Activated CD8-positive, alpha-beta T cell treated with anti-CD3 and anti-CD28 coated beads, Interleukin-2, amount 10 ng/mL, durations not matched to agents 7 days and 5 days (primary cell): ENCODE data around the gene TSEN34. TPM values are rescaled to one million over a fixed set of nuclear protein-coding genes. Genes with fewer than 3 reads are reported as not detected.
"Not testable (repeated sequence)": the region's sequence is repeated elsewhere in the genome, so short reads cannot be mapped to it uniquely, and the experiment has no call there.

ENCODE experiments used
- ATAC-seq: fragments of 150-1000 bp; cut with Tn5 transposase; one replicate; pipeline ENCODE4 v1.10.0; 2021; ENCODE audit warnings: moderate library complexity
- CTCF ChIA-PET: fragments of 350-600 bp; sonication (Branson Sonifier 250); formaldehyde crosslinking; loops from one replicate; lab custom pipeline; 2021; ENCODE audit warnings: antibody characterized with exemption; lab: Charles Lee
- POLR2A ChIA-PET: fragments of 350-600 bp; sonication (Branson Sonifier 250); formaldehyde crosslinking; loops from one replicate; lab custom pipeline; 2021; ENCODE audit warnings: antibody characterized with exemption; lab: Charles Lee
- DNase-seq: peaks from one replicate; pipeline ENCODE4 v3.0.0-alpha.2; 2020
- H3K27ac Mint-ChIP-seq: one replicate; pipeline ENCODE4 v1.8.0; 2021; ENCODE audit warnings: mild to moderate bottlenecking, mixed read lengths
- H3K27me3 Mint-ChIP-seq: one replicate; pipeline ENCODE4 v1.8.0; 2021; ENCODE audit warnings: low read depth, mixed read lengths
- H3K36me3 Mint-ChIP-seq: one replicate; pipeline ENCODE4 v1.8.0; 2021; ENCODE audit warnings: low read depth, mixed read lengths
- H3K4me1 Mint-ChIP-seq: one replicate; pipeline ENCODE4 v1.8.0; 2021; ENCODE audit warnings: low read depth, mixed read lengths
- H3K4me3 Mint-ChIP-seq: one replicate; pipeline ENCODE4 v1.8.0; 2021; ENCODE audit warnings: mild to moderate bottlenecking, mixed read lengths
- H3K9me3 Mint-ChIP-seq: one replicate; pipeline ENCODE4 v1.8.0; 2022; ENCODE audit warnings: mixed read lengths; ENCODE audit not compliant: insufficient read depth
- total RNA-seq, 2 experiments: library from RNA; stranded (reverse); gene quantifications; one replicate each; pipeline ENCODE4 v1.2.3, GENCODE V29; 2021

Gene TSEN34
- total RNA-seq, 2 experiments from 2014 or later, result 11.2 to 11.9 TPM

- H3K4me3 Mint-ChIP-seq, H3K9me3 Mint-ChIP-seq, H3K27me3 Mint-ChIP-seq, H3K36me3 Mint-ChIP-seq, POLR2A ChIA-PET, DNase-seq, H3K27ac Mint-ChIP-seq, ATAC-seq, CTCF ChIA-PET: not testable (repeated sequence)
- peaks cover 12% of the 10 kb centered on the region for H3K4me1 Mint-ChIP-seq
Measured at GRCh38 chr19:54223937-54224281, 32.8 kb downstream of the TSEN34 start.

DNA sequence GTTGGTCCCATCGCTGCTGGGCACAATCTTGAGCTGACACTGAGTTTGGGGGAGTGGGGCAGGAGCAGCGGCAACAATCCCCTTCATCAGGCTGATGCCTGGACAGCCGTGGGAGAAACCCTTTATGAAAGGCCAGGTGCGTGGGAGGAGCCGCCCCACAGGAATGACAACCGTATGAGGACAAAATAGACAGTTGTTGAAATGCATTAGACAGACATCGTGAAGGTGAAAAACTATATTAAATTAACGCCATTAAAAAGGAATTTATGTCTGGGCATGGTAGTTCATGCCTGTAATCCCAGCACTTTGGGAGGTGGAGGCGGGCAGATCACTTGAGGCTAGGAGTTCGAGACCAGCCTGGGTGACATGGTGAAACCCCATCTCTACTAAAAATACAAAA lies 33.5 kb downstream of the TSEN34 start:
- peaks cover 12% of the 10 kb centered on the region for H3K4me1 Mint-ChIP-seq
- POLR2A ChIA-PET, H3K4me3 Mint-ChIP-seq, H3K9me3 Mint-ChIP-seq, DNase-seq, ATAC-seq, H3K27ac Mint-ChIP-seq, H3K36me3 Mint-ChIP-seq: not testable (repeated sequence)
- CTCF ChIA-PET, result interaction anchor here (1.7 kb wide), 1 partner anchor 41 kb away, joined by 5 read pairs; no protein-coding TSS in a partner anchor
- peaks cover 11% of the 10 kb centered on the region for H3K27me3 Mint-ChIP-seq

GRCh38 chr19:54229146-54229545 lies 38.0 kb downstream of the TSEN34 start:
- Mint-ChIP-seq H3K27ac (no peak overlapping the region), H3K4me3 (no peak overlapping the region), H3K27me3 (peaks cover 23% of the 10 kb centered on the region), H3K9me3 (no peaks in the 10 kb centered on the region), H3K36me3 (no peaks in the 10 kb centered on the region), H3K4me1 (peaks cover 4% of the 10 kb centered on the region)
- ATAC-seq (no peak), DNase-seq (no peak)
- ChIA-PET CTCF (interaction anchor here (0.6 to 1.7 kb wide), 2 partner anchors 40 to 61 kb away, joined by 3 to 5 read pairs; partner anchors contain the start of gene MBOAT7), POLR2A (interaction anchor here (0.7 kb wide), 1 partner anchor 28 kb away, joined by 3 read pairs; the partner anchor contains the start of gene RPS9)

- H3K4me1 Mint-ChIP-seq, result peaks cover 4% of the 10 kb centered on the region
- no peaks in the 10 kb centered on the region for H3K36me3 Mint-ChIP-seq
- no peak overlapping the region for H3K4me3 Mint-ChIP-seq
- CTCF ChIA-PET, result interaction anchor here (1.7 kb wide), 1 partner anchor 62 kb away, joined by 5 read pairs; no protein-coding TSS in a partner anchor
- ATAC-seq (no peak), DNase-seq (no peak)
- POLR2A ChIA-PET, result no interaction called here
- H3K27ac Mint-ChIP-seq, result no peak overlapping the region
- H3K27me3 Mint-ChIP-seq, result peaks cover 28% of the 10 kb centered on the region
- H3K9me3 Mint-ChIP-seq, result no peaks in the 10 kb centered on the region
Measured at GRCh38 chr19:54230031-54230430, 38.9 kb downstream of the TSEN34 start.

DNA sequence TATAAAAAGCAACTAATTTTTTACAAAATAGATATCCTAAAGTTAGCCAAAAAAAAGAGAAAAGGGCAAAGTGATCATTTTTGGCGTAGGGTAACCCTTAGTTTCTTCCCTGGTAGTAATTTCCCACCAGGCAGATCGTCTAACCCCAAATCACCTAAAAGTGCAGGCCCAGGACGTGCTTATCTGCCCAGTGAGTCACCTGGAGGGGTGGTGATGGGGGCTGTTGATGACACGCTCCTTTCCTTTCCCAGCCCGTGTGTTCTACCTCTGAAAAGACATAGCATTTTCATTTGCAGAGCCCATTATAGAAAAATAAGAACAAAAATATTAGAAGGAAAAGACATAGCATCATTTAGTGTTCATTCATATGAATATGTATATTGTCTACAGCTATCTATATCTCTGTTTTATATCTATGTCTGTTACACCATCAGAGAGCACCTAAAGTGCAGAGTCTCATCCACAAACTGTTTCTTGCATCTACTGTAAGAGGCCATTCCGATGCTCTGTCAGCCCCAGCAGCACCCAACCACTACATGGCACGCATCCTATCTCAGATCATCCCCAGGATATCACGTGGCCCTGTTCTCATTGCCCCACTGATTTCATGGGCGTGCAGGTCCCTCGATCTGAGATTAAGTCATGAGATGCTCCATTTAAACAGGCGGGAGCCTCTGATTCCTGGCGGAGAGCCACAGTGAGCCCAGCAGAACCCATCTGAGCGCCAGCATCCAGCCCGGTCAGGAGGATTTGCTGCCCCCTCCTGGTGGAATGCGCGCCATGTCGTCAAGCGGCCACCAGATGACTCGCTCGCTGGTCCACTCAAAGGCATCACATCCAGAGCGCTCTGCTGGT lies 40.2 kb downstream of the TSEN34 start:
- H3K36me3 Mint-ChIP-seq, result no peaks in the 10 kb centered on the region
- peak; percentile 100 for ATAC-seq
- H3K27me3 Mint-ChIP-seq, result peaks cover 33% of the 10 kb centered on the region
- no peak overlapping the region for H3K4me3 Mint-ChIP-seq
- ChIA-PET CTCF (interaction anchor here (0.7 to 1.2 kb wide), 3 partner anchors 35 to 61 kb away, joined by 3 read pairs; no protein-coding TSS in a partner anchor), POLR2A (no interaction called here)
- no peaks in the 10 kb centered on the region for H3K9me3 Mint-ChIP-seq
- H3K27ac Mint-ChIP-seq, result no peak overlapping the region
- peak; percentile 90 for DNase-seq
- peaks cover 4% of the 10 kb centered on the region for H3K4me1 Mint-ChIP-seq

- POLR2A ChIA-PET, result interaction anchor here (0.6 kb wide), 1 partner anchor 1883 kb away, joined by 4 read pairs; no protein-coding TSS in a partner anchor
- no peak for ATAC-seq
- Mint-ChIP-seq H3K27ac (no peak overlapping the region), H3K4me3 (no peak overlapping the region), H3K36me3 (no peaks in the 10 kb centered on the region), H3K4me1 (peaks cover 4% of the 10 kb centered on the region), H3K27me3 (peaks cover 34% of the 10 kb centered on the region), H3K9me3 (no peaks in the 10 kb centered on the region)
- no peak for DNase-seq
- CTCF ChIA-PET, result interaction anchor here (1.3 to 2.2 kb wide), 3 partner anchors 32 to 83 kb away, joined by 3 to 8 read pairs (median 6); no protein-coding TSS in a partner anchor
Measured at GRCh38 chr19:54233941-54234340, 42.8 kb downstream of the TSEN34 start.

- H3K9me3 Mint-ChIP-seq, H3K4me3 Mint-ChIP-seq, DNase-seq, H3K4me1 Mint-ChIP-seq, POLR2A ChIA-PET, CTCF ChIA-PET, H3K27ac Mint-ChIP-seq, H3K36me3 Mint-ChIP-seq: not testable (repeated sequence)
- ATAC-seq, result peak; percentile 27
- peaks cover 25% of the 10 kb centered on the region for H3K27me3 Mint-ChIP-seq
Measured at GRCh38 chr19:54239491-54240371, 48.6 kb downstream of the TSEN34 start.

GRCh38 chr19:54240372-54241336 lies 49.5 kb downstream of the TSEN34 start:
- H3K9me3 Mint-ChIP-seq, CTCF ChIA-PET, H3K27ac Mint-ChIP-seq, ATAC-seq, H3K4me3 Mint-ChIP-seq, POLR2A ChIA-PET, H3K36me3 Mint-ChIP-seq, DNase-seq, H3K4me1 Mint-ChIP-seq: not testable (repeated sequence)
- H3K27me3 Mint-ChIP-seq, result peaks cover 20% of the 10 kb centered on the region

DNA sequence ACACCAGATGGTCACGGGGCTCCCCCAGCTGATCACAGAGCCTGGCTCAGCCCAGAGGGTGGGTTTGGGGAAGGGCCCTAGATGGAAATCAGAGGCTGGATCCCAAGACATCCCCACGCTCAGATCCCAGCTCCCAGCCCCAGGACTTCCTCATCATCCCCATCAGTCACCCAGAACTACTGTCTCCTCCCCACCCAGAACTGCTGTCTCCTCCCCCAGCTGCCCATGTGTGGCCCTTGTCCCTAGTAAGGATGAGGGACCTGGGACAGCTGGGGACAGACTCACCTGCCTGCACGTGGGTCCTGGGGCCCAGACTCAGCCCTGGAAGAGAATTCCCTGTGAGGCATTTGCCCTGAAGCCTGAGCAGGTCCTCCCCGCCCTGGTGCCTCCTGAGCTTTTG lies 51.1 kb downstream of the TSEN34 start:
- POLR2A ChIA-PET, DNase-seq, H3K36me3 Mint-ChIP-seq, ATAC-seq, CTCF ChIA-PET, H3K27ac Mint-ChIP-seq, H3K4me3 Mint-ChIP-seq, H3K9me3 Mint-ChIP-seq: not testable (repeated sequence)
- Mint-ChIP-seq H3K4me1 (peaks cover 12% of the 10 kb centered on the region), H3K27me3 (peaks cover 11% of the 10 kb centered on the region)

- peaks cover 15% of the 10 kb centered on the region for H3K4me1 Mint-ChIP-seq
- H3K9me3 Mint-ChIP-seq, POLR2A ChIA-PET, CTCF ChIA-PET, H3K36me3 Mint-ChIP-seq, DNase-seq, H3K27me3 Mint-ChIP-seq, H3K4me3 Mint-ChIP-seq, H3K27ac Mint-ChIP-seq: not testable (repeated sequence)
- ATAC-seq, result peak; percentile 61
Measured at GRCh38 chr19:54242646-54243045, 51.5 kb downstream of the TSEN34 start, which contains the start of gene LILRA6. Gene LILRA6, minus strand, starts transcription at chr19:54242790.

DNA sequence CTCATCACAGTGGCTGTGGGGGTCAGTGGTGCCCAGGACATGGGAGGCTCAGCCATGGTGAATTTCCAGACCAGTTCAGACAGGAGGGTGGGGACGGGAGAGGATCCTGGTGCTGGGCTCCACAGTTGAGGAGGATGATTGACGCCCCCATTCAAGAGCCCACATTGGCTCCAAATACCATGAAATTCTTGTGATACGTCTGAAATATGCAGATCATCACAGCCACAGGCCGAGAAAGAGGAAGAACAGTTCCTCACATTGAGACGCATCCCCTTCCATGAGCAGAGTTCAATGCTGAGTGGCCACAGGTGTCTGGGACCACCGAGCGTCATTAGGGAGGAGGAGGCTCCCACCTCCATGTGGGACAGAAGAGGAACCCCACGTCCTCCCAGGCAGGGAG lies 52.7 kb downstream of the TSEN34 start:
- CTCF ChIA-PET, H3K9me3 Mint-ChIP-seq: not testable (repeated sequence)

More for the DNA sequence above, 52.7 kb downstream of the TSEN34 start:
- H3K4me1 Mint-ChIP-seq, result peaks cover 24% of the 10 kb centered on the region
- H3K4me3 Mint-ChIP-seq, DNase-seq, H3K27me3 Mint-ChIP-seq, ATAC-seq, H3K36me3 Mint-ChIP-seq, H3K27ac Mint-ChIP-seq, POLR2A ChIA-PET: not testable (repeated sequence)
